PC-9 (cell line): Measurements from ENCODE around the gene LRFN3.

ENCODE experiments used
- CTCF ChIP-seq: fragments of 200-600 bp; sonication (generic); conservative IDR thresholded peaks from 2 replicates; pipeline ENCODE4 v1.6.1; 2017; ENCODE audit warnings: mixed run types, antibody characterized with exemption, mild to moderate bottlenecking, moderate library complexity
- EZH2 ChIP-seq: fragments of 200-600 bp; sonication (generic); IDR thresholded peaks from 2 replicates; pipeline ENCODE4 v1.8.0; 2017; ENCODE audit warnings: antibody characterized with exemption, low read depth

GRCh38 chr19:35937345-35938281 lies 1.4 kb downstream of the LRFN3 start:
- TF ChIP-seq EZH2, result no peak
- no peak for TF ChIP-seq CTCF
